ENCODE measurements around the gene OR52E4. TPM values are rescaled to one million over a fixed set of nuclear protein-coding genes. Genes with fewer than 3 reads are reported as not detected.

OR52E4 gene
- total RNA-seq, 2 experiments from 2014 or later: not detected

- H3K9me3 ChIP-seq (ENCODE audit: low read length): no peaks in the 10 kb centered on the region
- no peak for TF ChIP-seq CTCF (conservative IDR thresholded peaks at IDR 0.05; ENCODE audit: low read length)
- TF ChIP-seq EZH2phosphoT487 (IDR thresholded peaks at IDR 0.05; ENCODE audit: borderline replicate concordance, low read depth, low read length): no peak
- H3K27ac ChIP-seq (ENCODE audit: low read depth, low read length, poor library complexity, severe bottlenecking): no peak overlapping the region
- H4K20me1 ChIP-seq (ENCODE audit: insufficient read depth, low read length): no peaks in the 10 kb centered on the region
- ChIA-PET CTCF (ENCODE audit: unreplicated experiment) (no interaction called here), POLR2A (interaction anchor here (0.6 kb wide), 1 partner anchor 185 kb away, joined by 3 read pairs; no protein-coding TSS in a partner anchor)
- no peak overlapping the region for H2AFZ ChIP-seq (ENCODE audit: low read length)
- H3K79me2 ChIP-seq (ENCODE audit: insufficient read depth, low read depth, low read length): no peaks in the 10 kb centered on the region
- no peaks in the 10 kb centered on the region for H3K36me3 ChIP-seq (ENCODE audit: insufficient read depth, low read length)
- no peak for DNase-seq (ENCODE audit: low spot score)
- no peak overlapping the region for H3K4me2 ChIP-seq (ENCODE audit: low read length)
- H3K9me2 ChIP-seq (ENCODE audit: insufficient read depth, low read length): no peaks in the 10 kb centered on the region
- no TSS peak for BruUV-seq (replicated peaks)
- no peaks in the 10 kb centered on the region for H3K4me1 ChIP-seq (ENCODE audit: insufficient read depth, low read length, poor library complexity, severe bottlenecking)
- intact Hi-C loops (cut with micrococcal nuclease; ENCODE audit: unreplicated experiment): no loop called here
- H3K4me3 ChIP-seq (ENCODE audit: low read depth, low read length, poor library complexity, severe bottlenecking): no peak overlapping the region
Measured at GRCh38 chr11:5928271-5928670, 47.8 kb downstream of the OR52E4 start.

- ChIA-PET CTCF (ENCODE audit: unreplicated experiment) (no interaction called here), POLR2A (no interaction called here)
- no TSS peak for BruUV-seq (replicated peaks)
- no peak for DNase-seq (ENCODE audit: low spot score)
- Histone ChIP-seq H4K20me1 (ENCODE audit: insufficient read depth, low read length) (no peaks in the 10 kb centered on the region), H3K36me3 (ENCODE audit: insufficient read depth, low read length) (no peaks in the 10 kb centered on the region), H3K79me2 (ENCODE audit: insufficient read depth, low read depth, low read length) (no peaks in the 10 kb centered on the region), H2AFZ (ENCODE audit: low read length) (no peak overlapping the region), H3K4me1 (ENCODE audit: insufficient read depth, low read length, poor library complexity, severe bottlenecking) (no peaks in the 10 kb centered on the region), H3K9me3 (ENCODE audit: low read length) (no peaks in the 10 kb centered on the region), H3K4me3 (ENCODE audit: low read depth, low read length, poor library complexity, severe bottlenecking) (no peak overlapping the region), H3K27ac (ENCODE audit: low read depth, low read length, poor library complexity, severe bottlenecking) (no peak overlapping the region), H3K4me2 (ENCODE audit: low read length) (no peak overlapping the region), H3K9me2 (ENCODE audit: insufficient read depth, low read length) (no peaks in the 10 kb centered on the region)
- intact Hi-C loops (cut with micrococcal nuclease; ENCODE audit: unreplicated experiment): no loop called here
- TF ChIP-seq EZH2phosphoT487 (IDR thresholded peaks at IDR 0.05; ENCODE audit: borderline replicate concordance, low read depth, low read length) (no peak), CTCF (conservative IDR thresholded peaks at IDR 0.05; ENCODE audit: low read length) (no peak)
Measured at GRCh38 chr11:5928811-5929210, 48.4 kb downstream of the OR52E4 start.

- Histone ChIP-seq H3K4me2 (ENCODE audit: low read length) (no peak overlapping the region), H3K27ac (ENCODE audit: low read depth, low read length, poor library complexity, severe bottlenecking) (no peak overlapping the region), H3K4me1 (ENCODE audit: insufficient read depth, low read length, poor library complexity, severe bottlenecking) (no peaks in the 10 kb centered on the region), H2AFZ (ENCODE audit: low read length) (no peak overlapping the region), H3K36me3 (ENCODE audit: insufficient read depth, low read length) (no peaks in the 10 kb centered on the region), H3K4me3 (ENCODE audit: low read depth, low read length, poor library complexity, severe bottlenecking) (no peak overlapping the region), H3K79me2 (ENCODE audit: insufficient read depth, low read depth, low read length) (no peaks in the 10 kb centered on the region), H4K20me1 (ENCODE audit: insufficient read depth, low read length) (no peaks in the 10 kb centered on the region), H3K9me3 (ENCODE audit: low read length) (no peaks in the 10 kb centered on the region), H3K9me2 (ENCODE audit: insufficient read depth, low read length) (no peaks in the 10 kb centered on the region)
- intact Hi-C loops (cut with micrococcal nuclease; ENCODE audit: unreplicated experiment): no loop called here
- POLR2A ChIA-PET: no interaction called here
- no peak for DNase-seq (ENCODE audit: low spot score)
- CTCF ChIA-PET (ENCODE audit: unreplicated experiment): no interaction called here
- TF ChIP-seq CTCF (conservative IDR thresholded peaks at IDR 0.05; ENCODE audit: low read length) (no peak), EZH2phosphoT487 (IDR thresholded peaks at IDR 0.05; ENCODE audit: borderline replicate concordance, low read depth, low read length) (no peak)
- no TSS peak for BruUV-seq (replicated peaks)
Measured at GRCh38 chr11:5929571-5930368, 49.3 kb downstream of the OR52E4 start.

All from OCI-LY7 (cell line).